ENCODE measurements around the gene MCHR1. TPM values are rescaled to one million over a fixed set of nuclear protein-coding genes. Genes with fewer than 3 reads are reported as not detected.

MCHR1 gene
- total and polyA plus RNA-seq, 9 of the 15 experiments (the other 6 are each of a cell fraction or from before 2014, with no cell fraction given): 0.03 to 0.50 TPM; not detected in 7

DNA sequence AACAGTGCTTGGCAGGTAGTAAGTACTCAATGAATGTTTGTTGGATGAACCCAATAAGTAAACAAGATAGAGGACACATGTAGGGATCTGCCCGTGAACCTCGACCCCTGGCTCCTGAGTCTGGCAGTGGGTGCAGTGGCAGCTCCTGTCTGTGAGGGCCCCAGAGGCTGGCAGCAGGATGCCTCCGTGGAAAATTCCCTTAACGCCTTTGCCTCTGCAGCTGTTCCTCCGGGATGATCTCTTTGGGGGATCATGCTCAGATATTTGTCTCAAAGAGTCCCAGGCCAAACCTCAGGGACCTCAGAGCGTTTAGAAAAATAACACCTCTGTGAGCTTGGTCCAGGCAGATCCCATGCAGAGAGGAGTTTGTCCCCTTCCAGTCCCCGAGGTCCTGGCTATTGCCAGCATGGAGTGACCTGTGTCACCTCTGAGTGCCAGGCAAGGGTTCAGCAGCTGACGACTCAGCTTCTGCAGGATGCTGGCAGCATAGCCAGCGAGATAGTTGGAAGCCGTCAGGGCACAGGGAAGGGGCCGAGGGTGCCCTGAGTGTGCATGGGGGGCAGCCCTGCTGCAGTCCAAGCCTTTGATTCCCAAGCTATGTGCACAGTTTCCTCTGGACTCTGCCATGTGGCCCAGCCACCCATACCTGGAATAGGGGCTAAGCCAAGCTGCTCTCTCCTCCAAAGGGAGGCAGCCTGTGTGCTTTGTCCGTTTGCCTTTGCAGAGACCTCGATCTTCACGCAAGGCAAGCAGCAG lies 613 bp upstream of the MCHR1 start:
- Histone ChIP-seq H3K9me1 (ENCODE audit: control insufficient read depth, insufficient read depth, low read length) (no peaks in the 10 kb centered on the region), H3K4me3 (no peak overlapping the region), H3K9ac (ENCODE audit: insufficient read depth in 1 of 2, low read depth in 2 of 2, low read length in 2 of 2) (no peak overlapping the region), H3K9me3 (replicated peaks; ENCODE audit: control insufficient read depth, insufficient read depth, low read depth, low read length) (no peaks in the 10 kb centered on the region), H3K79me2 (ENCODE audit: control insufficient read depth, insufficient read depth, low read length) (no peaks in the 10 kb centered on the region), H4K20me1 (replicated peaks; ENCODE audit: control insufficient read depth, insufficient read depth, low read length) (no peaks in the 10 kb centered on the region), H3K27ac (ENCODE audit: extremely low read depth, low read depth, low read length) (no peak overlapping the region), H3K36me3 (ENCODE audit: control insufficient read depth, insufficient read depth, low read length) (no peaks in the 10 kb centered on the region), H3K4me2 (ENCODE audit: insufficient read depth, low read length) (0 out of 2 replicates have a peak overlapping the region, but pooled peaks have one; percentile 12), H3K27me3 (ENCODE audit: control insufficient read depth in 2 of 2, insufficient read depth in 2 of 2, low read length in 2 of 2) (peaks cover 6 to 35% of the 10 kb centered on the region in 2 experiments; a peak in 4 of 5 replicates), H3K4me1 (replicated peaks in 1 of 2; ENCODE audit: control insufficient read depth in 2 of 2, insufficient read depth in 2 of 2, low read length in 2 of 2) (peaks cover 0 to 13% of the 10 kb centered on the region in 2 experiments; a peak in 3 of 5 replicates), H2AFZ (ENCODE audit: low read depth, low read length) (no peak overlapping the region)
- WGBS (ENCODE audit: insufficient coverage, low coverage, missing lambda C conversion rate): 14% methylated on average over 11 of the region's 14 CpGs
- no peak for TF ChIP-seq DNMT1 (IDR thresholded peaks at IDR 0.05)
- no peak for TF ChIP-seq PPARD (CRISPR knock-in tag; IDR thresholded peaks at IDR 0.05)
- TF ChIP-seq BRCA1 (IDR thresholded peaks at IDR 0.05): no peak
- TF ChIP-seq BRCA1 (CRISPR knock-in tag; IDR thresholded peaks at IDR 0.05): no peak
- no peak for TF ChIP-seq ZNF592 (IDR thresholded peaks at IDR 0.05)
- TF ChIP-seq MTA3 (IDR thresholded peaks at IDR 0.05; ENCODE audit: borderline replicate concordance): no peak
- TF ChIP-seq RBM34 (IDR thresholded peaks at IDR 0.05; ENCODE audit: borderline replicate concordance, insufficient read depth, low read length): no peak
- no peak for TF ChIP-seq BRD4 (IDR thresholded peaks at IDR 0.05)
- TF ChIP-seq TBL1XR1 (IDR thresholded peaks at IDR 0.05; ENCODE audit: low read length in 2 of 2): no peak
- TF ChIP-seq SOX6 (IDR thresholded peaks at IDR 0.05): no peak
- BruUV-seq (replicated peaks): no TSS peak
- ATAC-seq (no peak), DNase-seq (ENCODE audit: extremely low read depth in 1 of 4, low spot score in 3 of 4) (no peak), FAIRE-seq (no peak)
- intact Hi-C loops (cut with micrococcal nuclease): no loop called here
- in situ Hi-C loops (cut with MboI): no loop called here
- ChIA-PET POLR2A (no interaction called here), CTCF (ENCODE audit: low intra/inter-chr PET ratio) (no interaction called here)

Measured in K562 (cell line).